HG03442 (cell line): Measurements from ENCODE around the gene LHX4.

Source experiments
- ATAC-seq: cut with Tn5 transposase; IDR thresholded peaks from one replicate; pipeline ENCODE4 v1.9.1; 2021; ENCODE audit warnings: mild to moderate bottlenecking, moderate library complexity; ENCODE audit not compliant: unreplicated experiment

Gene LHX4

GRCh38 chr1:180256341-180257027 lies 26.4 kb downstream of the LHX4 start:
- ATAC-seq = no peak

DNA sequence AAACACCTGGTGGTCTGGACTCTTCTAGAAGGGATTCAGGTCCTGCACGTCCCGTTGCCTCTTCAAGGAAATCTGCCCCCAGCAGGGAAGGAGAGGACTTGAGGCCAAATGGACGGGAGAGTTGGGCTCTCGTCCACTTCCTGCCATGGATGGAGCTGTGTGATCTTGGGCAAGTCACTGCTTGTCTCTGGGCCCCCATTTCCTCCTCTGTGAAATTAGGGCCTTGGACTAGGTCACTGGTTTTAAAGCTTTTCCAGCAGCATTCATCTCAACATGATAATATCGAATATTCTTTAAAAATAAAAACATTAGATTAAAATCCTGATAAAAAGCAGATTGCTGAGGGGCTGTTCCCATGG lies 26.9 kb downstream of the LHX4 start:
- no peak for ATAC-seq

- ATAC-seq = no peak
Measured at GRCh38 chr1:180257486-180257885, 27.4 kb downstream of the LHX4 start.

DNA sequence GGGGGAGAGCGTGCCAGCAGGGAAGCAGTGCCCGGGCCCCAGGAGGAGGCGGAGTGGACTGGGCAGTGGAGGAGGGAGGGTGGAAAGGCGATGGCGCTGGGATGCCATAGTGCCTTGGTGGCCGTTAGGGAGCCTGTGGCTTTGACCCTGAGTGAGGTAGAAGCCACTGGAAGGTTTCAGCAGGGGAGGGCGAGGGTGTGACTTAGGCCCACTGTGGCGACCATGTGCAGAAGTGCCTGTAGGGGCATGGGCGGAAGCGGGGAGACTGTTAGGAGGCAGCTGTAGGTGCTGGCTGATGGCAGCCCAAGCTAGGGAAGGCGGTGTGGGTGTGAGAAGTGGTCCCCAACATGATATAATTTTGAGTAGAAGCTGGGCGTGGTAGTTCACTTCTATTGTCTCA lies 28.2 kb downstream of the LHX4 start:
- ATAC-seq = no peak

DNA sequence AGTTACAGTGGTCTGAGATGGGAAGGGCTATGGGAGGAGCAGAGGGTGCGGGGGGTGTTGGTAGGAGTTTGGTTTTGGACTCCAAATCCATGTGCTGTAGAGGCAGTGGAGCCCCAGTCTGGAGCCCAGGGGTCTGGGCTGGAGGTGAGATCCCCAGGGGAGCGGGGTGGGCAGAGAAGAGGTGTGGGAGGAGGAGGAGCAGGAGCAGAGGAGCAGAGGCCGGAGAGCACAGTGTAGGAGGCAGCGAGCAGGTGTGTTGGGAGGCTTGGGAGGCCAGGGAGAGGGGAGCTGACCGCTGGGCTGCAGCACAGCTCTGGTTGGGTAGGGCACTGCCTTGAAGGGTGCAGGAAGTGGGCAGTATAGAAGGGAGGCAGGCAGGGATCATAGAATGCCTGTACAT lies 28.9 kb downstream of the LHX4 start:
- ATAC-seq = no peak

GRCh38 chr1:180259431-180260338 lies 29.6 kb downstream of the LHX4 start:
- no peak for ATAC-seq

GRCh38 chr1:180260541-180260940 lies 30.5 kb downstream of the LHX4 start:
- ATAC-seq = no peak

DNA sequence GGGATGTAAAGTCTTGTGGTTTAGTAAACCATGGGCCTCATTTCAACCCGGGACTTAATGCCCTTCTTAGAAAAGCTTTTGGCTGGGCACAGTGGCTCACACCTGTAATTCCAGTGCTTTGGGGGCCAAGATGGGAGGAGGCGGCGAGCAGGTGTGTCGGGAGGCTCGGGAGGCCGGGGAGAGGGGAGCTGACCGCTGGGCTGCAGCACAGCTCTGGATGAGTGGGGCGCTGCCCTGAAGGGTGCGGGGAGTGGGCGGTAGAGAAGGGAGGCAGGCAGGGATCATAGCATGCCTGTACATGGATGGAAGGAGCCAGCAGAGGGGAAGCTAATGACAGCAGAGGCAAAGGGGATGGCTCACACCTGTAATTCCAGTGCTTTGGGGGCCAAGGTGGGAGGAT lies 31.0 kb downstream of the LHX4 start:
- ATAC-seq = no peak

- ATAC-seq = no peak
Measured at GRCh38 chr1:180261524-180262155, 31.6 kb downstream of the LHX4 start.

GRCh38 chr1:180262628-180263488 lies 32.8 kb downstream of the LHX4 start:
- no peak for ATAC-seq

- ATAC-seq = no peak
Measured at GRCh38 chr1:180264595-180264994, 34.5 kb downstream of the LHX4 start.

GRCh38 chr1:180265201-180265600 lies 35.1 kb downstream of the LHX4 start:
- ATAC-seq = no peak

DNA sequence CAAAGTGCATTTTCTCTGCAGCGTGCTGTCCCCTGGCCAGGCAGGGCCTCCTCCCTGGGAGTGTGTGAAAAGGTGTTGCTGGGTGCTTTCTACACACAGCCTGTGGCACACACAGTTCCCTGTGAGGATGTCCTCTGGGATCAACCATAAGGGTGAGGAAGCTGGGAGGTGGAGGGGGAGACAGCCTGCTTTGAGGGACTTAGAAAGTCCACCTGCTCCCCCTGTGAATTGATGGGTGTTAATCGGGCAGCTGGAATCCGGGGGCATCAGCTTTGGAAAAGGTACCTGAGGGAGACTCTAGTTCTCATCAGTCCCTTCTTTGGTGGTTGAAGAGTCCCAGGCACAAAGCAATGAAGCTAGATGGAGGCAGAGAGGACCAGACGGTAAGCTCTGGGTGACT lies 35.8 kb downstream of the LHX4 start:
- no peak for ATAC-seq

GRCh38 chr1:180266275-180267210 lies 36.5 kb downstream of the LHX4 start:
- ATAC-seq = no peak

- ATAC-seq = no peak
Measured at GRCh38 chr1:180267211-180267561, 37.1 kb downstream of the LHX4 start.

GRCh38 chr1:180267761-180268555 lies 37.9 kb downstream of the LHX4 start:
- no peak for ATAC-seq

GRCh38 chr1:180268556-180269075 lies 38.6 kb downstream of the LHX4 start:
- ATAC-seq = no peak

- no peak for ATAC-seq
Measured at GRCh38 chr1:180269645-180270529, 39.8 kb downstream of the LHX4 start.
